Kidney epithelial cell (primary cell): ENCODE measurements around the gene NPR2. TPM values are rescaled to one million over a fixed set of nuclear protein-coding genes. Genes with fewer than 3 reads are reported as not detected.

Experiments used
- DNase-seq: peaks from one replicate; pipeline ENCODE4 v3.0.0-alpha.2; 2010; ENCODE audit warnings: low read depth
- H3K27me3 ChIP-seq: 2 replicates; pipeline ENCODE4 v1.6.0; 2011; ENCODE audit warnings: low read length; ENCODE audit not compliant: control insufficient read depth, insufficient read depth
- H3K36me3 ChIP-seq: 2 replicates; pipeline ENCODE4 v1.5.1; 2011; ENCODE audit warnings: low read length; ENCODE audit not compliant: control insufficient read depth, insufficient read depth
- H3K4me3 ChIP-seq: 2 replicates; pipeline ENCODE4 v1.5.1; 2011; ENCODE audit warnings: low read depth, mild to moderate bottlenecking, control low read depth, low read length
- CTCF ChIP-seq: IDR thresholded peaks from 2 replicates; pipeline ENCODE4 v1.5.1; 2011; ENCODE audit warnings: mild to moderate bottlenecking, moderate library complexity, low read length, control low read depth, inconsistent platforms; ENCODE audit not compliant: insufficient read depth, poor library complexity, severe bottlenecking
- total RNA-seq: library from RNA; depleted of rRNA; stranded (reverse); fragments of >200 nt; gene quantifications from 2 replicates; pipeline ENCODE4 v1.2.3, GENCODE V29; 2015

The NPR2 gene
- total RNA-seq, 1 donor from 2014 or later: 35.9 TPM

GRCh38 chr9:35754264-35754663 is 37.1 kb upstream of the NPR2 start, which contains the start of gene MSMP:
Gene MSMP (minus strand): TSS chr9:35754276. CDS start chr9:35754129, 147 bp downstream.
- no peak for TF ChIP-seq CTCF
- Histone ChIP-seq H3K36me3 (peaks cover 3% of the 10 kb centered on the region), H3K27me3 (no peaks in the 10 kb centered on the region), H3K4me3 (no peak within 1 kb of the TSS)
- no peak for DNase-seq

- H3K27me3 ChIP-seq: no peaks in the 10 kb centered on the region
- DNase-seq: no peak
- H3K4me3 ChIP-seq: no peak overlapping the region
- no peak for TF ChIP-seq CTCF
- H3K36me3 ChIP-seq: peaks cover 3% of the 10 kb centered on the region
Observed at GRCh38 chr9:35755071-35755470, 36.3 kb upstream of the NPR2 start.

- no peak for DNase-seq
- peaks cover 3% of the 10 kb centered on the region for H3K36me3 ChIP-seq
- peak overlapping the region; percentile 66 for H3K4me3 ChIP-seq
- TF ChIP-seq CTCF: peak; percentile 87
- no peaks in the 10 kb centered on the region for H3K27me3 ChIP-seq
Observed at GRCh38 chr9:35756275-35757225, 34.8 kb upstream of the NPR2 start.

GRCh38 chr9:35757226-35757891 is 34.0 kb upstream of the NPR2 start:
- H3K27me3 ChIP-seq: no peaks in the 10 kb centered on the region
- no peaks in the 10 kb centered on the region for H3K36me3 ChIP-seq
- H3K4me3 ChIP-seq: peak overlapping the region; percentile 66
- TF ChIP-seq CTCF: no peak
- DNase-seq: no peak

GRCh38 chr9:35757892-35758275 is 33.5 kb upstream of the NPR2 start:
- H3K27me3 ChIP-seq: no peaks in the 10 kb centered on the region
- peak overlapping the region; percentile 66 for H3K4me3 ChIP-seq
- TF ChIP-seq CTCF: no peak
- H3K36me3 ChIP-seq: no peaks in the 10 kb centered on the region
- DNase-seq: no peak
